SU-DHL-6 (cell line): ENCODE measurements around the gene VPS50.

Experiments
- H2AFZ ChIP-seq: fragments of 200-600 bp; sonication (generic); 2 replicates; pipeline ENCODE4 v1.6.1; 2014; ENCODE audit warnings: low read depth, mild to moderate bottlenecking, moderate library complexity, mixed read lengths, antibody characterized with exemption, low read length; ENCODE audit not compliant: severe bottlenecking
- H3F3A ChIP-seq: fragments of 200-600 bp; shearing (Covaris generic); 2 replicates; pipeline ENCODE4 v1.6.0; 2016; ENCODE audit warnings: antibody characterized with exemption, mild to moderate bottlenecking; ENCODE audit not compliant: insufficient read depth
- H3K27ac ChIP-seq: fragments of 200-600 bp; sonication (generic); 2 replicates; pipeline ENCODE4 v1.5.1; 2016; ENCODE audit warnings: low read depth, mild to moderate bottlenecking, low read length, moderate library complexity, mixed read lengths
- H3K27me3 ChIP-seq: fragments of 200-600 bp; sonication (generic), shearing (Covaris generic); 2 replicates; pipeline ENCODE4 v1.6.0; 2014; ENCODE audit warnings: mild to moderate bottlenecking, low read length
- H3K36me3 ChIP-seq: fragments of 200-600 bp; sonication (generic); 2 replicates; pipeline ENCODE4 v1.6.1; 2014; ENCODE audit warnings: mild to moderate bottlenecking, low read length, mixed read lengths
- H3K4me2 ChIP-seq: fragments of 300-600, 200-600 bp; shearing (Covaris generic), sonication (generic); 2 replicates; pipeline ENCODE4 v1.6.0; 2014; ENCODE audit warnings: low read length, low read depth, mild to moderate bottlenecking; ENCODE audit not compliant: poor library complexity, severe bottlenecking
- H3K4me3 ChIP-seq: fragments of 200-600 bp; sonication (generic); 2 replicates; pipeline ENCODE4 v1.5.1; 2014; ENCODE audit warnings: antibody characterized with exemption, low read length, mild to moderate bottlenecking, mixed read lengths; ENCODE audit not compliant: insufficient read depth, poor library complexity, severe bottlenecking
- H3K79me2 ChIP-seq: fragments of 200-600 bp; sonication (generic); 2 replicates; pipeline ENCODE4 v1.6.1; 2014; ENCODE audit warnings: mild to moderate bottlenecking, low read length, moderate library complexity; ENCODE audit not compliant: insufficient read depth
- H3K9ac ChIP-seq: fragments of 200-600 bp; sonication (generic); 2 replicates; pipeline ENCODE4 v1.7.0; 2014; ENCODE audit warnings: mild to moderate bottlenecking, low read length
- H3K9me2 ChIP-seq: fragments of 200-600 bp; sonication (generic); replicated peaks from 2 replicates; pipeline ENCODE4 v1.6.1; 2014; ENCODE audit warnings: low read length; ENCODE audit not compliant: insufficient read depth
- H3K9me3 ChIP-seq: fragments of 200-600 bp; sonication (generic); 2 replicates; pipeline ENCODE4 v1.6.1; 2014; ENCODE audit warnings: low read length, mixed read lengths; ENCODE audit not compliant: insufficient read depth
- H4K20me1 ChIP-seq: fragments of 200-600 bp; sonication (generic); 2 replicates; pipeline ENCODE4 v1.6.1; 2014; ENCODE audit warnings: low read depth, mild to moderate bottlenecking, antibody characterized with exemption, low read length, moderate library complexity, mixed read lengths
- CTCF ChIP-seq: fragments of 200-600 bp; sonication (generic); IDR thresholded peaks from one replicate; pipeline ENCODE4 v1.5.1; 2017; ENCODE audit warnings: antibody characterized with exemption, mild to moderate bottlenecking, low read length, moderate library complexity; ENCODE audit not compliant: insufficient read depth, poor library complexity, severe bottlenecking
- EZH2phosphoT487 ChIP-seq: fragments of 200-600 bp; sonication (generic), shearing (Covaris generic); conservative IDR thresholded peaks from 2 replicates; pipeline ENCODE4 v1.6.1; 2018; ENCODE audit warnings: mild to moderate bottlenecking, antibody characterized with exemption, low read length, moderate library complexity, mixed read lengths

VPS50 gene

GRCh38 chr7:93279541-93279940, 47.4 kb downstream of the VPS50 start:
- no peaks in the 10 kb centered on the region for H3K9me2 ChIP-seq
- no peaks in the 10 kb centered on the region for H3K79me2 ChIP-seq
- no peak overlapping the region for H2AFZ ChIP-seq
- no peak overlapping the region for H3K9ac ChIP-seq
- H3K4me2 ChIP-seq = no peak overlapping the region
- no peaks in the 10 kb centered on the region for H3F3A ChIP-seq
- no peak overlapping the region for H3K4me3 ChIP-seq
- H3K36me3 ChIP-seq = peaks cover 10% of the 10 kb centered on the region; the same call in 1 of the 2 replicates
- H3K27me3 ChIP-seq = no peaks in the 10 kb centered on the region
- no peak overlapping the region for H3K27ac ChIP-seq
- no peaks in the 10 kb centered on the region; the same call in 1 of the 2 replicates for H4K20me1 ChIP-seq
- no peaks in the 10 kb centered on the region for H3K9me3 ChIP-seq
- no peak for TF ChIP-seq EZH2phosphoT487
- TF ChIP-seq CTCF = no peak

- Histone ChIP-seq H3K79me2 (no peaks in the 10 kb centered on the region), H3K9me2 (no peaks in the 10 kb centered on the region), H2AFZ (no peak overlapping the region), H3K27ac (no peak overlapping the region), H3K27me3 (no peaks in the 10 kb centered on the region), H3K36me3 (no peaks in the 10 kb centered on the region), H3F3A (no peaks in the 10 kb centered on the region), H3K9ac (no peak overlapping the region), H3K4me2 (no peak overlapping the region), H3K9me3 (no peaks in the 10 kb centered on the region), H4K20me1 (no peaks in the 10 kb centered on the region; the same call in 1 of the 2 replicates), H3K4me3 (no peak overlapping the region)
- TF ChIP-seq EZH2phosphoT487 = no peak
- TF ChIP-seq CTCF = no peak
Observed at GRCh38 chr7:93284908-93285307, 52.7 kb downstream of the VPS50 start.

GRCh38 chr7:93293229-93293628, 61.1 kb downstream of the VPS50 start:
- no peak overlapping the region for H3K4me2 ChIP-seq
- H3K9me3 ChIP-seq = no peaks in the 10 kb centered on the region
- no peak overlapping the region for H2AFZ ChIP-seq
- H3K79me2 ChIP-seq = no peaks in the 10 kb centered on the region
- H3K9ac ChIP-seq = no peak overlapping the region
- H4K20me1 ChIP-seq = no peaks in the 10 kb centered on the region; the same call in 1 of the 2 replicates
- no peaks in the 10 kb centered on the region for H3K9me2 ChIP-seq
- TF ChIP-seq EZH2phosphoT487 (no peak), CTCF (no peak)
- H3K27ac ChIP-seq = no peak overlapping the region
- H3K27me3 ChIP-seq = no peaks in the 10 kb centered on the region
- H3K4me3 ChIP-seq = no peak overlapping the region
- H3K36me3 ChIP-seq = peaks cover 5% of the 10 kb centered on the region; the same call in 1 of the 2 replicates
- no peaks in the 10 kb centered on the region for H3F3A ChIP-seq
